Activated B cell treated with CpG ODN at 0.5 μM for 24 hours (primary cell): ENCODE results near the gene CMPK1. TPM values are rescaled to one million over a fixed set of nuclear protein-coding genes. Genes with fewer than 3 reads are reported as not detected.

Experiments
- ATAC-seq: fragments of 200-7000 bp; cut with Tn5 transposase; one replicate; pipeline ENCODE4 v1.10.0; 2021; ENCODE audit warnings: low read depth, mild to moderate bottlenecking, moderate library complexity
- CTCF ChIA-PET: fragments of 350-600 bp; sonication (Branson Sonifier 250); formaldehyde crosslinking; loops from one replicate; lab custom pipeline; 2021; ENCODE audit warnings: antibody characterized with exemption; lab: Charles Lee
- POLR2A ChIA-PET: fragments of 350-600 bp; sonication (Branson Sonifier 250); formaldehyde crosslinking; loops from one replicate; lab custom pipeline; 2021; ENCODE audit warnings: antibody characterized with exemption; lab: Charles Lee
- DNase-seq: peaks from one replicate; pipeline ENCODE4 v3.0.0; 2022
- H3K27ac Mint-ChIP-seq: one replicate; pipeline ENCODE4 v1.8.0; 2020; ENCODE audit warnings: mixed read lengths
- H3K27me3 Mint-ChIP-seq: one replicate; pipeline ENCODE4 v1.8.0; 2021; ENCODE audit warnings: mixed read lengths
- H3K36me3 Mint-ChIP-seq: one replicate; pipeline ENCODE4 v1.8.0; 2021; ENCODE audit warnings: low read depth, mixed read lengths
- H3K4me1 Mint-ChIP-seq: one replicate; pipeline ENCODE4 v1.8.0; 2021; ENCODE audit warnings: mixed read lengths
- H3K4me3 Mint-ChIP-seq: one replicate; pipeline ENCODE4 v1.8.0; 2020; ENCODE audit warnings: mild to moderate bottlenecking, mixed read lengths
- H3K9me3 Mint-ChIP-seq: one replicate; pipeline ENCODE4 v1.8.0; 2020; ENCODE audit warnings: mixed read lengths
- intact Hi-C: fragments of 100-400 bp; cut with micrococcal nuclease; formaldehyde crosslinking; loops from one replicate; pipeline ENCODE4 v1.15.1; 2024
- total RNA-seq: library from RNA; stranded (reverse); gene quantifications from 2 replicates; pipeline ENCODE4 v1.2.3, GENCODE V29; 2022
- TF ChIP-seq, protein P1 (sequence below): fragments of 200-600 bp; IDR thresholded peaks from one replicate; pipeline ENCODE4 v1.8.0; 2022; ENCODE audit warnings: antibody characterized with exemption, mild to moderate bottlenecking

CMPK1 gene
- total RNA-seq, 1 donor from 2014 or later, result 97.1 TPM

DNA sequence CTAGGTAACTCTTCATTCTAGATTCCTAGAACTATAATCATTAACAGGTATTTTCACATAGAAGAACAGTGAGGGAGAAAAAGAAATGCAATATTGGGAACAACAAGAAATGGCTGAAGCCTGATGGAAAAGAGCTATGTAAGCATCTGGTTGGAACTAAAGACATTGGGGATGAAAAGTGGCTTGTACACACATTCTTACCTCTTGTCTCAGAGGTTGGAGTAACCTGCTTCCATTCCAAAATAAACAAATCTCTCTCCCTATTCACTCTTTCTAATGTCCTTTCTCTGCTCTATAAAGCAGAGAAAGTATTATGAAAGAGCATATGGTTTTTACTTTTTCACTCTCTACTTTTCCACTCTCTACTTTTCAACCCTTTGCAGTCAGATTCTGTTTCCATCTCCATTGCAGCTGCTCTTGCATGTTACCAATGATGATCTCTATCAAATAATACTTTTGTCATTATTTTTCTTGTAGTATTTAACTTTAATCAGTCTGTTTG is 37.5 kb downstream of the CMPK1 start:
- H3K4me1 Mint-ChIP-seq, result no peaks in the 10 kb centered on the region
- CTCF ChIA-PET, result interaction anchor here (0.7 kb wide), 1 partner anchor 146 kb away, joined by 3 read pairs; no protein-coding TSS in a partner anchor
- DNase-seq (no peak), ATAC-seq (no peak)
- no peak overlapping the region for H3K4me3 Mint-ChIP-seq
- POLR2A ChIA-PET, result no interaction called here
- no peaks in the 10 kb centered on the region for H3K9me3 Mint-ChIP-seq
- H3K27ac Mint-ChIP-seq, result no peak overlapping the region
- peaks cover 61% of the 10 kb centered on the region for H3K36me3 Mint-ChIP-seq
- H3K27me3 Mint-ChIP-seq, result no peaks in the 10 kb centered on the region
- intact Hi-C loops, result no loop called here
- TF ChIP-seq, protein P1, sequence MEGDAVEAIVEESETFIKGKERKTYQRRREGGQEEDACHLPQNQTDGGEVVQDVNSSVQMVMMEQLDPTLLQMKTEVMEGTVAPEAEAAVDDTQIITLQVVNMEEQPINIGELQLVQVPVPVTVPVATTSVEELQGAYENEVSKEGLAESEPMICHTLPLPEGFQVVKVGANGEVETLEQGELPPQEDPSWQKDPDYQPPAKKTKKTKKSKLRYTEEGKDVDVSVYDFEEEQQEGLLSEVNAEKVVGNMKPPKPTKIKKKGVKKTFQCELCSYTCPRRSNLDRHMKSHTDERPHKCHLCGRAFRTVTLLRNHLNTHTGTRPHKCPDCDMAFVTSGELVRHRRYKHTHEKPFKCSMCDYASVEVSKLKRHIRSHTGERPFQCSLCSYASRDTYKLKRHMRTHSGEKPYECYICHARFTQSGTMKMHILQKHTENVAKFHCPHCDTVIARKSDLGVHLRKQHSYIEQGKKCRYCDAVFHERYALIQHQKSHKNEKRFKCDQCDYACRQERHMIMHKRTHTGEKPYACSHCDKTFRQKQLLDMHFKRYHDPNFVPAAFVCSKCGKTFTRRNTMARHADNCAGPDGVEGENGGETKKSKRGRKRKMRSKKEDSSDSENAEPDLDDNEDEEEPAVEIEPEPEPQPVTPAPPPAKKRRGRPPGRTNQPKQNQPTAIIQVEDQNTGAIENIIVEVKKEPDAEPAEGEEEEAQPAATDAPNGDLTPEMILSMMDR, result no peak

- no peak overlapping the region for H3K27ac Mint-ChIP-seq
- POLR2A ChIA-PET, result no interaction called here
- intact Hi-C loops, result no loop called here
These were observed 40.9 kb downstream of the CMPK1 start for GRCh38 chr1:47374501-47374900.

DNA sequence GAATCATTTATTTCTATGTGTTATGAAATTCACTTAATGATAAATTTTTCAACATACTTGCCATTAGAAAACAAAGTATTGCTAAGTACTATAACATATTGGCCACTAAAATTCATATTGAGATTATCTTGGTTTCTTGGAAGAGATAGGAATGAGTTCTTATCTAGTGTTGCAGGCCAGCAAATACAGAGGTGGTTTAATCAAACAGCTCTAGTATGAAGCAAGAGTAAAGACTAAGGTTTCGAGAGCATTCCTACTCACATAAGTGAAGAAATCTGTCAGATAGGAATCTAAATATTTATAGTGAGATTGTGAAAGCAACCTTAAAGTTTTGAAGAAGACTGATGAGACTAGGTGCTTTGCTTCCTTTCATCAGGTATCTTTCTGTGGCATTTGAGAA is 44.6 kb downstream of the CMPK1 start:
- Mint-ChIP-seq H3K27me3 (no peaks in the 10 kb centered on the region), H3K9me3 (no peaks in the 10 kb centered on the region), H3K4me3 (no peak overlapping the region), H3K4me1 (no peaks in the 10 kb centered on the region), H3K36me3 (peaks cover 64% of the 10 kb centered on the region), H3K27ac (no peak overlapping the region)
- DNase-seq (no peak), ATAC-seq (no peak)
- ChIA-PET CTCF (no interaction called here), POLR2A (no interaction called here)
- TF ChIP-seq, protein P1, result no peak
- intact Hi-C loops, result no loop called here

More at GRCh38 chr1:47374501-47374900, 40.9 kb downstream of the CMPK1 start:
- TF ChIP-seq, protein P1, result no peak
- Mint-ChIP-seq H3K36me3 (peaks cover 78% of the 10 kb centered on the region), H3K4me1 (no peaks in the 10 kb centered on the region), H3K27me3 (no peaks in the 10 kb centered on the region), H3K9me3 (no peaks in the 10 kb centered on the region), H3K4me3 (no peak overlapping the region)
- DNase-seq, result no peak
- CTCF ChIA-PET, result no interaction called here
- ATAC-seq, result no peak

GRCh38 chr1:47380699-47381098 is 47.1 kb downstream of the CMPK1 start:
- TF ChIP-seq, protein P1, result no peak
- Mint-ChIP-seq H3K27ac (no peak overlapping the region), H3K36me3 (peaks cover 42% of the 10 kb centered on the region), H3K9me3 (no peaks in the 10 kb centered on the region), H3K4me1 (no peaks in the 10 kb centered on the region), H3K4me3 (no peak overlapping the region), H3K27me3 (no peaks in the 10 kb centered on the region)
- ATAC-seq (no peak), DNase-seq (no peak)
- intact Hi-C loops, result no loop called here
- ChIA-PET CTCF (interaction anchor here (0.8 kb wide), 1 partner anchor 8 kb away, joined by 4 read pairs; no protein-coding TSS in a partner anchor), POLR2A (no interaction called here)

- ATAC-seq (no peak), DNase-seq (no peak)
- H3K36me3 Mint-ChIP-seq, result peaks cover 29% of the 10 kb centered on the region
- intact Hi-C loops, result no loop called here
- no peaks in the 10 kb centered on the region for H3K27me3 Mint-ChIP-seq
- H3K9me3 Mint-ChIP-seq, result no peaks in the 10 kb centered on the region
- TF ChIP-seq, protein P1, result no peak
- ChIA-PET CTCF (no interaction called here), POLR2A (interaction anchor here (0.5 to 0.7 kb wide), 2 partner anchors 9 to 39 kb away, joined by 3 to 6 read pairs; no protein-coding TSS in a partner anchor)
- H3K4me1 Mint-ChIP-seq, result no peaks in the 10 kb centered on the region
- H3K27ac Mint-ChIP-seq, result no peak overlapping the region
- no peak overlapping the region for H3K4me3 Mint-ChIP-seq
These were observed 48.9 kb downstream of the CMPK1 start for GRCh38 chr1:47382399-47382983.
